DOHH2 (cell line): ENCODE data around the gene SERP2.

Source experiments
- CTCF ChIP-seq: fragments of 200-600 bp; sonication (generic); IDR thresholded peaks from one replicate; pipeline ENCODE4 v1.5.1; 2014; ENCODE audit warnings: antibody characterized with exemption, mild to moderate bottlenecking, low read depth, low read length; ENCODE audit not compliant: poor library complexity, severe bottlenecking
- EZH2phosphoT487 ChIP-seq: fragments of 200-600 bp; sonication (generic); IDR thresholded peaks from 2 replicates; pipeline ENCODE4 v1.6.1; 2017; ENCODE audit warnings: borderline replicate concordance, mild to moderate bottlenecking, antibody characterized with exemption, low read length, moderate library complexity, mixed read lengths

- TF ChIP-seq CTCF (no peak), EZH2phosphoT487 (no peak)
Observed at GRCh38 chr13:44439452-44440024, 65.9 kb downstream of the SERP2 start.
